Activated T-helper 1 cell treated with Interleukin-2 at 50 U/mL for 16 hours (primary cell): ENCODE measurements around the gene BCL2L1.
A peak's percentile ranks its signal among the peaks of the same experiment; 100 is the strongest.

Experiments used
- DNase-seq: peaks from one replicate; pipeline ENCODE4 v3.0.0-alpha.2; 2020; ENCODE audit warnings: low read depth

The BCL2L1 gene

DNA sequence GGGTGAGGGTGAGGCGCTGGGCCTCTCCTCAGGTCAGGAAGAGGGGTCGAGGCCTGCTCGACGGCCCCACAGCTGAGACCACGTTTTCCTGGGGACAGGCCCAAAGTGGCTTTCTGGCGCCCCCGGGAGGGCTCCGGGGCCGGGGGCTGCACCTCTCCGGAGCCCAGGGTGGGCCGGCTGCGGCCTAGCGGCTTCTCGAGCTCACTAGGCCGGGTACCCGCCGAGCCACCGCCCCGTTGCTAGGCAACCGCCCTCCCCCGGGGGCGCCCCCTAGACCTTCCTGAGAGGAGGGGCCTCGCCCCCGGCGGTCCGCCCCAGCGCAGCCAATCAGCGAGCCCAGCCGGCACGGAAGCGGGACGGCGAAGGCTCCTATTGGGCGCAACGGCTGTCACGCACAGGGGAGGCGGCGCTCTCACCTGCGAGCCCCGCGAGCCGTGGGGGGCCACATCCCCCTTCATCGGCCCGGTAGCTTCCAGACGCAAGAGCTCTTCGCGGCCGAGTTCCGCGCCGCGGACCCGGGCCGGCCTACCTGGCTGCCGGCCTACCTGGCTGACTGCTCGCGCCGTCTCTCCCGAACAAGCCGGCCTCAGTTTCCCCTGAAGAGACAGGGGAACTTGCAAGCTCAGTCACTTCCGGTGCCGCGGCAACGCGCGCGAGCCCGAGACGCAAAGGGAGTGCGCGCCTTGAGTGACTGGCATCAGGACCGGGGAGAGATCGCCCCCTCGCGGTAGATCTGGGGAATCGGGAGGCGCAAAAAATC, 831 bp upstream of the BCL2L1 start:
- peak; percentile 97 for DNase-seq

DNA sequence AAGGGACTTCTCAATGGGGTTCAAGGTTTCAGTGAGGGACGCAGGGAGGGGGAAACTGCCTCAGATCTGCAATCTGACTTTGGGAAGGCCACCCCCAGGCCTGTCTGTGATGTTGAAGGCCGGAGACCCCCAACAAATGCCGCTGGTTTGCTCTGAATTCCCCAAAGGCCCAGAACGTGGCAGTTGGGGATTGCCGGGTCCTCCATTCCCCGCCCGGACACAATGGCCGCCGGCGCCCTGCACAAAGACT, 326 bp upstream of the BCL2L1 start:
- DNase-seq: no peak

DNA sequence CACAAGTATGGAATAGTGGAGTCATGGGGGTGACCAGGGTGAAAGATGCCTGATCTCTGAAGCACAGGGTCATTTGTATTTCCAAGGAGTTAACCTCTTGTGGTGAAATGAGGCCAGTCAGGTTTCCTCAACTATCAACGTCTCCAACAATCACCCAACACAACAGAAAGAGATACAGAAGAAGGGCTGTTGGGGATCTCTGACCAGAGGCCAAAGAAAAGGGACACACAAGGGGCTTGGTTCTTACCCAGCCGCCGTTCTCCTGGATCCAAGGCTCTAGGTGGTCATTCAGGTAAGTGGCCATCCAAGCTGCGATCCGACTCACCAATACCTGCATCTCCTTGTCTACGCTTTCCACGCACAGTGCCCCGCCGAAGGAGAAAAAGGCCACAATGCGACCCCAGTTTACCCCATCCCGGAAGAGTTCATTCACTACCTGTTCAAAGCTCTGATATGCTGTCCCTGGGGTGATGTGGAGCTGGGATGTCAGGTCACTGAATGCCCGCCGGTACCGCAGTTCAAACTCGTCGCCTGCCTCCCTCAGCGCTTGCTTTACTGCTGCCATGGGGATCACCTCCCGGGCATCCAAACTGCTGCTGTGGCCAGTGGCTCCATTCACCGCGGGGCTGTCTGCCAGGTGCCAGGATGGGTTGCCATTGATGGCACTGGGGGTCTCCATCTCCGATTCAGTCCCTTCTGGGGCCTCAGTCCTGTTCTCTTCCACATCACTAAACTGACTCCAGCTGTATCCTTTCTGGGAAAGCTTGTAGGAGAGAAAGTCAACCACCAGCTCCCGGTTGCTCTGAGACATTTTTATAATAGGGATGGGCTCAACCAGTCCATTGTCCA, 1.0 kb downstream of the BCL2L1 start:
- DNase-seq: no peak

DNA sequence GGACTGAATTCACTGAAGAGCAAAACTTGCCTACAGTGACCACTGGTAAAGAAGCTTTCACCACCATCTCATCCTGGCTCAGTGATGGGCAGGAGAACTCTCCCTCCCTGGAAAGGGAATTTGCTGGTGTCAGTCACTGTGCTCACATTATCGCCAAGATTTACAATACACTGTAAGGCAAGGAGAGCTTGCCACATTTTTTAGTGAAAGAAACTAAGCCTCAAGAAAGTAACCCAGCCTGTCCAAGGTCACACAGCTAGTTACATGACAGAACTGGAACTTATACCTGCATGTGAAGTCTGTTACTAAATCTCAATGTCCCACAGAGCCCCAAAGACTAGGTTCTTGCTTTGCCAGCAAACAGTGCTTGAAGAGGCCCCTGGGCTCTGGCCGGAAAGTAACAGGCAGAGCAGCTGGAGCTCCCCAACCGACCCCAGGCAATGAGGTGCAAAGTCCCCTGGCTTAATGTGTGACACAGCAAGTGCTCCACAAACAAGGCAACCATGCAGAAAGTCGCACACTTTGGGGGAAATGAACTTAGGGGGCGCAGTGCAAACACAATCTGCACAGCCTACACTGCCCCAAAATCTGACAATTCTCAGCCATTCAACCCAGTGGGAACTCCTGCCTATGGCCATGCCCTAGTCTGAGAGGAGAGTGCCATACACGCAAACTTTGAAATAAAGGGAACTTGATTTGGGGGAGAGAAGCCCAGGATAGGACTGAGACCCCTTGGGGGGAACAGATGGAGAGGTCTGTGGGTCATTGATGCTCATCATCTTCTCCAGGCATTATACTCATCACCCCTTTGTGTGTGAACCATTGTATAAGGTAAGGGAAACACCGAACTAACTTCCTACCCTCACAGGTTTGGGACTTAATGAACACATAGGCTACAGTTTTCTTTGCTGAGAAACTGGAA, 1.9 kb downstream of the BCL2L1 start:
- no peak for DNase-seq

DNA sequence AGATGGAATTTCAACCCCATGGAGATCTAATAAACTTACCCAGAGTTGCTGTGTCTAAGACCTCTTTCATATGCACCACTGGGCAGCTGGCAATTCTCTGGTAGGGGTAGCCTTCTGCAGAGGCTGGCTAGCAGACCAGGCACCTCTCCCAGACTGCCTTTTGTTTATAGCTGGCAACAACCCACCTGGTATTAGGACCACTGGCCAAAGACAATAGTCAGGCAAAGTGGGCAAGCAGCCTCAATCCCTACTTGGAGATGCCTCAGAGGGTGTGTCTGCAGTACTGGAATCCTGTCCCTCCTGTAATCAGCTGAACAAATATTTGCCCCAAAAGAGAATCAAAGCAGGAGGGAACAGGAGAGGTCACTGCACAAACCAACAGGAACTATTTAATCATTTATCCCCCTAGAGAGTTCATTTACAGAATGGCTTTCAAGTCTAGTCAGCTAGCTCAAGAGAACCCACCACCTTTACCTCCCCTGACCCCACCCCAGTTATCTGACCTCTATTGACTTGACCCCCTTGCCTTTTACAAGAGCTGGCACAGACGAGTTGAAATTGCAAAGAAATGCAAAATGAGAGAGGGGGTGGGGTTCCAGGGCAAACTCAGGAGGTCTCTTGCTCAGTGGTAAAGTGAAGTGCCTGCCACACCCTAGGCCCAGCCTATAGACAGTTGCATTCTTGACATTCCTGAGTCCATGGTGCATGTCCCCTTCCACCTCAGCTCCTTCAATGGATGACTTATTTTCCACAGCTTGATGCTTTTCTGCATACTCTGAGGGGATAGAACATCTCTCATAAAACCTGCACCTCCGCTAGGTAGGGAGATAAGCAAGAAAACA, 2.8 kb downstream of the BCL2L1 start:
- DNase-seq: no peak

DNA sequence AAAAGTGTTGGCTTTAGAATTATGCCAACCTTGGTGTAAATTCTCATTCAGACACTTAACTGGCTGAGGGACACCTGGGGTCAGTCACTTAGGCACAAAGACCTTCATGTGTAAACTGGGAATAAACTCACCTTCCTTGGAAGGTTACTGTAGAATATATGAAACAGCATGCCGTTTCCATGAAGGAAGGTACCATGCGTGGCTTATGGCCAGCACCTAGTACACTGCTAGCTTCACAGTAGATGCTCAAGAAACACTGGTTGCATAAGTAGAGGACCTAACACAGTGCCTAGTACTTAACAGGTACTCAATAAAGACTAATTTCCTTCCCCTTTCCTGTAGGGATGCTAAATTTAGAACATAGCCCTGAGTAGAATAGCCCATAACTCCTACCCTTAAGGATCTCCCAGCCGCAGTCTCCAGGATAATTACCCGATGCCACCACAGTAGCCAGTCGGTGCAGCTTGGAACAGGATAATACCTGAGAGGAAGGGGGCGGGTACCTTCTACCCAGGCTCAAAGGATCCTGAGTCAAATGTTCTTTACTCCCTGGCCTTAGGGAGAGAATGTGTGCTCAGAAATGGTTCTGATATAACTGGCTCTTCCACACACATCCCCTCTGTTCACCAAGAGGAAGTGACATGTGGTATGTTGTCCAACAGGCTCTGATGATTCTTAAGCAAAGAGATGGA, 3.6 kb downstream of the BCL2L1 start:
- DNase-seq: no peak

DNA sequence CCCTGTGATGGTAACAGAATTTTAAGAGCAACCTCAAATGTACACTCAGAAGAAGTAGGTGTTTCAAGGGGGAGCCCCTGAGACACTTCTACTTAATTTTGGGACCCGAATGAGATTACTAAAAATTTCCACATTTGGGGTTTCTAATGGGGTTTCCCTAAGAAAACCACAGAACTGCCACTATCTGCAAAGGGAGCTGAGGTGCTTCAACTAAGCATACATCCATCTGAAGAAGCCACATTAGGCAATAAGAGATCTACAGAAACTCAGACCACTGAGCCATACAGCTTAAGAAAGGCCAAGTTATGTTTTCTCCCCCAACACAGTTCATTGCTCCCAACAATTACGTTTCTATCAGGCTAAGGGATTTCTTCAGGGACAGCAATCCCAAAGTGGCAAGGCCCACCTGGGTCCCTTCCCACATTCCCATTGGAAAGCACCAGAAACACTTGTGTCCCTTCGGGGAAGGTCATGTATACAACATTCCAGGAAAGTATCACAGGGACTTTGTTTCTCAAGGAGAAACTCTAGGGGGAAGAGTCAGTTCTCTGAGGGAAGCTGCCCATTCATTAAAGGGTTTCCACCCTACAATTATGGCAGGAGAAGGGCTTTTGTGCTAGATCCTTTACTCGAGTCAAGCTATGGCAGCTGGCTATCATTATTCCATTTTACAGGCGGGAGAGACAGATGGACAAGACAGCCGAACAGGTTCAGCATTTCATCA, 5.0 kb downstream of the BCL2L1 start:
- DNase-seq: no peak

DNA sequence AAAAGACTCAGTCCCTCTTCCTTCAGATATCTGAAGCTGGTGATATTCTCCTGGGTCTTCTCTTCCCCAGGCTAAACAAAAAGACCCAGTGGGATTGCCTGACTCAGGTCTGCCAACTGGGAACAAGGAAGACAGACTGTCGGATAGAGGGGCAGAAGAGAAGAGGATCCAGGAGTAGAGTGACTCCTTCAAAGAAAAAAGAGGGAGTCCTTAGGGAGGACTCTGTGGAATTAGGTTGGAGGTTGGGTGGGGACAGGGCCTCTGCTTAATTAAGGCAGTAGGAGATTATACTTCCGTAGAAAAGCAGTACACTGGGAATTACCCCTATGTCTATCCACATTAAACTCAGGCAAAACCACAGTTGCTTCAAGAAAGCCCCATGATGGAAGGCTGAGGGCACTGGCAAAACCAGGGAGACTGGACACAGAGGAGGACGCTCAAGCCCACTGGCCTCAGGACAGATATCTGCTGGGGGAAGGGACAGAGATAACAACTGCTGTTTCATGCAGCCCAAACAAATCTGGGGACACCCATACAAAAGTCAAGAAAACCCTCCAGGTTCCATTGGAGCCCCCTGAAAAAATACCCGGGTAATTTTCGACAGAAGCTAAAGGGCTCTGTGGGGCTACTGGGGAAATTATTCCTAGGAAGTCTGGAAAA, 5.7 kb downstream of the BCL2L1 start:
- DNase-seq: no peak

DNA sequence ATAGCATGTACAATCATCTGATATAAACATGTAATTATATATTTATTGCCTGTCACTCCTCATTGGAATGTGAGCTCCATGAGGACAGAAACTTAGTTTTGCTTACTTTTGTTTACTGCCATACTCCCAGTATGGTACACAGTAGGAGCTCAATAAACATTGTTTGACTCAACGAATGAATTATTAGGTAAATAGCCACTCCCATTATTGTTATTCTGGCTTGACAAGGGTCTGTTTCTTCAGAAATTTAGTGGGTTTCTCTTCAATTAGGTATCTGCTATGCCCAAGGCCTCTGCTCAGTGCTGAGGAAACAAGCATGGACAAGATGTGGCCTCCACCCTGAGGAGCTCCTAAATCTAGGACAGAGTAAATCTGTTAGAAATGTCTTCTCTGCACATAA, 6.3 kb downstream of the BCL2L1 start:
- DNase-seq: no peak

DNA sequence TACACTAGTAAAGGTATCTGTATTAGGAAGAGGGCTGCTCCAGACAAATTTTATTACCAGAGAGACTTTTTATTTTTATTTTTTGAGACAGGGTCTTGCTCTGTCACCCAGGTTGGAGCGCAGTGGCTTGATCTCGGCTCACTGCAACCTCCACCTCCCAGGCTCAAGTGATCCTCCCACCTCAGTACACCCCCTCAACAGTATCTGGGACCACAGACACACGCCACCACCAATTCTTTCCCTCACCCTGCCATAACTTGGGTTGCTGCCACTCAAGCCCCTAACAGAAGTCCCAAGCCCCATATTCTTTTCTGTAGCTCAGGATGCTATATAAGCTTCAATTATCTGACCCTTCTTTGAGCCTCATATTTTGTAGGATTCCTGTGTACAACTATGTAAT, 6.9 kb downstream of the BCL2L1 start:
- DNase-seq: no peak

DNA sequence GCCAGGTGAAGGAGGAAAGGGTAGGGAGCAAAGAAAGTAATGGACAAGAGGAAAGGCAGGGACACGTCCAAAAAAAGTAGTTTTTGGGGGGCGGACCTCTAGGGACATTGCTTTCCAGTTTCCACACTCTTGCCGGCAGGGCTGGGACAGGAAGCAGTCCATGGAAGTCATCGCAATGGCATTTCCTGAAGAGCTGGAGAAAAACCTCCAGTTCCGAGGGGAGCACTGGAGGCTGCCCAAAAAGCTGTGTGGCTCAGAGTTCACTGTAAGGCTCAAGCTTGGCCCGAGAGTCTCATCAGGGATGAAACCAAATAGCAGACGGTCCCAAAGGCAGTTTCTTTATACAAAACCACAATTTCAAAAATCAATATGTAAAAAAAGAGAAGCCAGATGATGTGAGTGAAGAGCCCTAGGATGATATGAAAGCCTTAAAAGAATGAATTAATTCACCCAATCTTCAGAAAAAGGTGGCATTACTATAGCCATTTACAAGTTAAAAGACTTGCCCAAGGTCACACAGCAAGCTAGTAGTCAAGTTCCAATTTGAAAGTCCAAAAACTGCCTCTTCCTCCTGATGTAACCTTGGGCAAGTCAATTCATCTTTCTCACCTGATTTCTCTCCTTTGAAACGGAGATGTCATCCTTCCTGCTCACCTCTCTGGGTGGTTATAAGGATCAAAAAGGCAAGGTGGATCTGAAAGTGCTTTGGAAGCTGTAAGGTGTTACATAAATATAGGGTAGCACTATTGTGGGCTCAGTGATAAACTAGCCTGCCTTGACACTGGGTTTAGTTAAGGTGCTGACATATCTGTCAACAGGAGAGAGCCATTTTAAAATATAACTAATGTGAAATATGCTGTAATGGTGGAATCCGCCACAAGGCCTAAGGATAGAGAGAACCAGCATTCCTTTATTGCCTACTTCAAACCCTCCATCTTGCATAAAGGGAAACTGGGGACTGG, 9.1 kb downstream of the BCL2L1 start:
- DNase-seq: no peak

DNA sequence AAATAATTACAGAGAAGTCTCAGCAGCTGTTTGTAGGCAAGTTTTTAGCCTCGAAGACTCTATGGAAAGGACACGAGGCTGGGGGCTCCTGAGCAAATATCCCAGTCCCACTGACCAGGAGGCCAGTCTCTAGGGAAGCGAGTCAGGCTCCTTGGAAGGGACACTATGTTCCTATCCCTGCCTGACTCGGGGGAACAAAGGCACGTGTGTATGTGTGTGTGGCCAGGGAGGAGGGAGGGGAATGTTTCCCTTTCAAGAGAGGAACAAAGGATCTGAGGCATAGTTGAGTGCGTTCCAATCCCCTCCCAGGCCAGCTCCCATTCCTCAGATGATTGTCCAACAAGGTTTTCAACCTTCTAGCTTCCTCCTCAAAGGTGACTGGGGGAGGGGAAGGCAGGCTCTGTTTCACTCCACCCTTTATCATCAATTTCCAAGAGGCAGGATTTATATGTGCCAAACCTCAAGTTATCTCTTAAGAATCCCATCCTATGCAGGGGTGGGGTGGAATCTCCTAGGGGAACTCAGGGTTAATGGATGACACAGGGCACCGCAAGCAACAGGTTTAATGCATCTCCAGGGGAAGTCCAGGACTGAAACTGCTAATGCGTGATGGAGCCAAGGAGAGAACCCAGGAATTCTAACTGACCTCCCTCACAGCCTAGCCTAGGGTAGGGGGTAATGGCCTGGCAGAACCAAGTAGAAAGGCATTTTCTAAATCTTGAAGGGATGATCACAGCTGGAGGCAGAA, 9.9 kb downstream of the BCL2L1 start:
- no peak for DNase-seq

DNA sequence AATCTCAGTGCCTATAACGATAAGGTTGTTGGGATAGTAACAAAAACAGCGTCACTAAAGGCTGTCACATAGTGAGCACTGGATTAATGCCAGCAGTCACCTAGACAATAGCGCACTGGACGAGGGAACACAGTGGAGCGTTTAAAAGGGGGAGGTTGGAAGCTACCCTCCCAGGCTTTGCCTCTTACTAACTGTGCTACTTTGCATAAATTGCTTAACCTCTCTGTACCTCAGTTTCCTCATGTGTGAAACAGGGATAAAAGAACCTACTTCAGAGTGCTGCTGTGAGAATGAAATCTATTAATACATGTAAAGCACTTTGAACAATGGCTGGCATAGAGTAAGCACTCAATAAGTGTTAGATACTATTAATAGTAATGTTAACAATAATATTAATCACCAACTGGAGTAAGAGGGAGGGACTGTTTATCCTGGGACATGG, 10.5 kb downstream of the BCL2L1 start:
- DNase-seq: no peak

DNA sequence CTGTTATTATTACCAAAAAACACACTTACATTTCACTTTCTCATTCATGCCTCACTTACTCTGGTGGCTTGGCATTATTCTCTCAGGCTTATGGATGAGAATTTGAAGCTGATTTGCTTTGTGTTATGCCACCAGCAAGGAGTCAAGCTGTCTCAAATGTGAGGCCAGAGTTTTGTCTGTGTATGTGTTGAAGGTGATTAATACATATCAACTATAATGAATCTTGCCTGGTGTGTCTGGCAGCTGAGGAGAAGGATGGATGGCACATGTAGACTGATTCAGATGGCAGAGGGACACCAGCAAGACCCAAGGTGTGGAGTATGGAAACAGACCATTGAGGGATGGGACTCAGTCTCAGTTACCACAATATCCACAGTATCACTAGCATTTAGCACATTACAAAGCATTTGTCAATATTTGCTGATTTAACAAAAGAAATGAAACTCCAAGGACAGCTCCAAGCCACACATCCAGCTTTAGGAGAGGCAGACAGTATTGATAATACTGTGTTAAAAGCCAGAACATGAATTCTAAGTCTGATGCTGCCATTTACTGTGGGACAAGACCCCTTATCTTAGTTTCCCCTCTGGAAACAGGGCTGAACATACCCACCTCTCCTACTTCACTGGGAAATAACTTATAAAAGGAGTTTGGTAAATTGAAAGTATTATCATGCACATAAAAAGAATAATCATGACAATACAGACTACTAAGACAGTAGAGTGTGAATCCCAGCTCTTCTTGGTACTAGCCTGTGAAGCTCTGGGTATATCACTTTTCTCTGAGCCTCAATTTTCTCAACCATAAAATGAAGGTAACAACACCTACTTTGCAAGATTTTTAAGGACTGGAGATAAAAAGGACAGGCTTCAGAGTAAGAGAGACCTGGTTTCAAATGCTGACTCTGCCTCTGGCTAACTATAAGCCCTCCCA, 11.2 kb downstream of the BCL2L1 start:
- DNase-seq: no peak

DNA sequence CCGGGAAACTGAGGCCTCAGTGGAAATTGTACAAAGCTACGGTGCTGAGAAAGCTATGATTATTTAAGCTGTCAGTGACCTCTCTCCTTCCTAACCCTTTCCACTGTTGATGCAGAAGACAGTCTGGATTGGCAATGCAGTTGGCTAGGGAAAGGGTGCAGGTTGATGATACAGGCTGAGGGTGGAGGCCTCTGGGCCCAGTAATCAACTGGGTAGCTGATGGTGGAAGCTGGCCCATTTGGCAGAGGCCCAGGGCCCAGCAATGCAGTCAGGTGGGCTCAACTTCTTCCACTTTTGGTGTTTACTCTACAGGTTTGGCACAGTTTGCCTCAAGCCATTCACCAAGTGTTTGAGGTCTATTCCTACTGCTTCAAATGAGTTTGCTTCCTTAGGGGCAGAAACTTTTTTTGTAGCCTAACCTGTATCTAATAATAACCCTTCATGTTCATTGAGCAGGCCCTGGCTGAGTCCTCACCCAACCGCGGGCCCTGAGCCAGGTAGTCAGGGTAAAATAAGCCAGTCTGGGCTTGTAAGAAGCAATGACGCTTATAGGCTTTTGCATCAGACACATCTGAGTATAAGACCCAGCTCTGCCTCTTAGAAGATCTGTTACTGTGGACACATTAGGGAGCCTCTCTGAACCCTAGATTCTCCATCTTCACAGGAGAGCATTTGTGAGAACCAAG, 12.1 kb downstream of the BCL2L1 start:
- no peak for DNase-seq

DNA sequence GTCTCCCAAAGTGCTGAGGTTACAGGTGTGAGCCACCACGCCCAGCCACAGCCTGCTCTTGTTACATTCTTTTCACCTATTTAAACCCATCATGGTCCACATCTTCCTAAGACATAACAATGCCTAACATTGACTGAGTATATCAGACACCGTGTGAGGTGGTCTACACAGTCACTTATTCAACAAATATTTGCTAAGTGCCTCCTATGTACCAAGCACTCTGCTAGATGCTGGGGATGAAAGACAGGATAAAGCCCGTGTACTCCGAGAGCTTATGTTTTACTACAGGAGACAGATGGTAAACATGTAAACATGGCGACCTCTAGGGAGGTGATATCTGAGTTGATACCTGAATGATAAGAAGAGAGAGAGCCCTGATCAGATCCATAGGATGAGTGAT, 12.7 kb downstream of the BCL2L1 start:
- DNase-seq: no peak
